GM10248 (cell line): ENCODE data around the gene MFAP5.

ENCODE experiments used
- CTCF ChIA-PET: fragments of 300-600 bp; sonication (Branson Sonifier 250); formaldehyde crosslinking; extraction: SDS; loops from one replicate; lab custom pipeline; 2021; ENCODE audit warnings: antibody characterized with exemption; lab: Yijun Ruan, JAX
- POLR2A ChIA-PET: fragments of 350-650 bp; sonication (Branson Sonifier 250); formaldehyde crosslinking; extraction: SDS; loops from one replicate; lab custom pipeline; 2020; ENCODE audit warnings: antibody characterized with exemption; lab: Yijun Ruan, JAX
- DNase-seq: peaks from one replicate; pipeline ENCODE4 v3.0.0; 2012; ENCODE audit errors: extremely low spot score
- CTCF ChIP-seq: IDR thresholded peaks from 2 replicates; pipeline ENCODE4 v1.5.1; 2012; ENCODE audit warnings: mild to moderate bottlenecking, low read depth; ENCODE audit errors: extremely low read depth, missing control alignments, control extremely low read depth

MFAP5 gene

GRCh38 chr12:8648576-8649205, 13.9 kb downstream of the MFAP5 start:
- CTCF ChIA-PET: interaction anchor here (0.8 to 4.8 kb wide), 7 partner anchors 9 to 301 kb away, joined by 3 to 35 read pairs (median 4); partner anchors contain the start of genes AICDA and M6PR
- peak; percentile 75 for DNase-seq
- no peak for TF ChIP-seq CTCF
- POLR2A ChIA-PET: interaction anchor here (0.6 to 1.4 kb wide), 3 partner anchors 36 to 1021 kb away, joined by 3 to 4 read pairs (median 3); partner anchors contain the start of genes AICDA and CLEC2D

- CTCF ChIA-PET: interaction anchor here (1.2 to 4.8 kb wide), 6 partner anchors 9 to 243 kb away, joined by 3 to 35 read pairs (median 10); partner anchors contain the start of gene AICDA
- DNase-seq: no peak
- POLR2A ChIA-PET: interaction anchor here (1.4 kb wide), 1 partner anchor 35 kb away, joined by 3 read pairs; the partner anchor contains the start of gene AICDA
- TF ChIP-seq CTCF: no peak
Observed at GRCh38 chr12:8647968-8648367, 14.7 kb downstream of the MFAP5 start.

- CTCF ChIA-PET: interaction anchor here (1.3 to 1.7 kb wide), 7 partner anchors 13 to 37 kb away, joined by 3 to 16 read pairs (median 5); partner anchors contain the start of gene AICDA
- no peak for TF ChIP-seq CTCF
- POLR2A ChIA-PET: interaction anchor here (0.9 to 1.6 kb wide), 4 partner anchors 15 to 35 kb away, joined by 3 to 11 read pairs (median 4); partner anchors contain the start of gene AICDA
- DNase-seq: peak; percentile 63
Observed at GRCh38 chr12:8644345-8645248, 18.0 kb downstream of the MFAP5 start.

GRCh38 chr12:8642775-8643174, 19.9 kb downstream of the MFAP5 start:
- POLR2A ChIA-PET: no interaction called here
- CTCF ChIA-PET: interaction anchor here (0.8 to 1.5 kb wide), 5 partner anchors 11 to 31 kb away, joined by 3 to 5 read pairs (median 3); no protein-coding TSS in a partner anchor
- no peak for TF ChIP-seq CTCF
- DNase-seq: no peak

- no peak for DNase-seq
- ChIA-PET POLR2A (no interaction called here), CTCF (interaction anchor here (0.7 to 1.5 kb wide), 2 partner anchors 11 to 31 kb away, joined by 4 to 6 read pairs; no protein-coding TSS in a partner anchor)
- no peak for TF ChIP-seq CTCF
Observed at GRCh38 chr12:8639936-8640335, 22.7 kb downstream of the MFAP5 start.

GRCh38 chr12:8638951-8639350, 23.7 kb downstream of the MFAP5 start:
- ChIA-PET POLR2A (no interaction called here), CTCF (interaction anchor here (1.5 kb wide), 1 partner anchor 30 kb away, joined by 6 read pairs; no protein-coding TSS in a partner anchor)
- TF ChIP-seq CTCF: no peak
- DNase-seq: no peak
